Effector memory CD4-positive, alpha-beta T cell (primary cell): ENCODE results near the gene ANGEL2.

Source experiments
- DNase-seq, 3 donors: peaks; one replicate each; pipeline ENCODE4 v3.0.0-alpha.2; 2020
- H3K27ac ChIP-seq: 2 replicates; pipeline ENCODE4 v1.7.0; 2013; ENCODE audit warnings: mild to moderate bottlenecking, low read length, moderate library complexity; ENCODE audit not compliant: insufficient read depth, poor library complexity, severe bottlenecking
- H3K27me3 ChIP-seq: replicated peaks from 2 replicates; pipeline ENCODE4 v1.7.0; 2013; ENCODE audit warnings: mild to moderate bottlenecking, low read length; ENCODE audit not compliant: insufficient read depth, control insufficient read depth, poor library complexity, severe bottlenecking
- H3K36me3 ChIP-seq: 2 replicates; pipeline ENCODE4 v1.7.0; 2013; ENCODE audit warnings: mild to moderate bottlenecking, low read length, moderate library complexity; ENCODE audit not compliant: control insufficient read depth, insufficient read depth
- H3K4me1 ChIP-seq: 2 replicates; pipeline ENCODE4 v1.7.0; 2013; ENCODE audit warnings: low read length, mild to moderate bottlenecking; ENCODE audit not compliant: control insufficient read depth, insufficient read depth, poor library complexity, severe bottlenecking
- H3K4me3 ChIP-seq: 2 replicates; pipeline ENCODE4 v1.7.0; 2013; ENCODE audit warnings: low read length, low read depth, mild to moderate bottlenecking; ENCODE audit not compliant: insufficient read depth, poor library complexity, severe bottlenecking
- H3K9me3 ChIP-seq: 2 replicates; pipeline ENCODE4 v1.7.0; 2013; ENCODE audit warnings: mild to moderate bottlenecking, low read length, moderate library complexity; ENCODE audit not compliant: control insufficient read depth

The ANGEL2 gene

DNA sequence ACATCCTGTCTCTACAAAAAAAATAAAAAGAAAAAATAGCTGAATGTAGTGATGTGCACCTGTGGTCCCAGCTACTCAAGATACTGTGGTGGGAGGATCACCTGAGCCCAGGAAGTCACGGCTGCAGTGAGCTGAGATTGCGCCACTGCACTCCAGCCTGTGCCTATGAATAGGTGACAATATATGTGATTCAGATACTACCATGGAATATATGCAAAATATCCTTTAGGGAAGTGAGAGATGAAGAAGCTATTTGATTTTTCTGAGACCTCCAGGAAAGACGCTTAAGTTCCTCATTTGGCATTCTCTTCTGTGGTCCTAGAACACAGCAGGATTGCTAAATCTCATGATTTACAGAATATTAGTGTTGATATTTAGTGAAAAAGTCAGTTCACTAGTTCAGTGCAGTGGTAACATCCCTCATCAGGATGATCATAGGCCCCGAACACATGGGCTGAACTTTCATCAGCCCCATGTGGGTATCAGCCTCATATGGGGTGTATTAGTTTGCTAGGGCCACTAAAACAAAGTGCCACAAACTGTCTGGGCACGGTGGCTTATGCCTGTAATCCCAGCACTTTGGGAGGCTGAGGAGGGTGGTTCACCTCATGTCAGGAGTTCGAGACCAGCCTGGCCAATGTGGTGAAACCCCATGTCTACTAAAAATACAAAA is 71.3 kb downstream of the ANGEL2 start:
- no peak for DNase-seq
- Histone ChIP-seq H3K9me3 (no peaks in the 10 kb centered on the region), H3K4me3 (no peak overlapping the region), H3K27me3 (no peaks in the 10 kb centered on the region), H3K27ac (no peak overlapping the region), H3K36me3 (no peaks in the 10 kb centered on the region), H3K4me1 (no peaks in the 10 kb centered on the region)

DNA sequence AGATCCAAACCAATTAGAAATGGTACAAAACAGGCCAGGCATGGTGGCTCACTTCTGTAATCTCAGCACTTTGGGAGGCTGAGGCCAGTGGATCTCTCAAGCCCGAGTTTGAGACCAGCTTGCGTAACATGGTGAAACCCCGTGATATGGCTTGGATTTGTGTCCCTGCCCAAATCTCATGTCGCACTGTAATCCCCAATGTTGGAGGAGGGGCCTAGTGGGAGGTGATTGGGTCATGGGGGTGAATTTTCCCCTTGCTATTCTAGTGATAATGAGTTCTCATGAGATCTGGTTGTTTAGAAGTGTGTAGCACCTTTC is 72.3 kb downstream of the ANGEL2 start:
- Histone ChIP-seq H3K27me3 (no peaks in the 10 kb centered on the region), H3K36me3 (no peaks in the 10 kb centered on the region), H3K4me3 (no peak overlapping the region), H3K4me1 (no peaks in the 10 kb centered on the region), H3K9me3 (no peaks in the 10 kb centered on the region), H3K27ac (no peak overlapping the region)
- no peak for DNase-seq

GRCh38 chr1:212942679-212943392 is 72.8 kb downstream of the ANGEL2 start:
- DNase-seq = no peak
- H3K4me3 ChIP-seq = no peak overlapping the region
- no peaks in the 10 kb centered on the region for H3K27me3 ChIP-seq
- no peaks in the 10 kb centered on the region for H3K4me1 ChIP-seq
- H3K27ac ChIP-seq = no peak overlapping the region
- no peaks in the 10 kb centered on the region for H3K36me3 ChIP-seq
- H3K9me3 ChIP-seq = no peaks in the 10 kb centered on the region
